Heart right ventricle (tissue), 16 donors: ENCODE results near the gene FRMD4B. TPM values are rescaled to one million over a fixed set of nuclear protein-coding genes. Genes with fewer than 3 reads are reported as not detected.

ENCODE experiments used
- ATAC-seq, 8 donors: fragments of 200-7000 bp; cut with Tn5 transposase; one replicate each; pipeline ENCODE4 v1.9.1; 2020; ENCODE audit warnings: mild to moderate bottlenecking in 8 of 8, moderate library complexity in 8 of 8, moderate number of reproducible peaks in 1 of 8
- DNase-seq, 2 donors: peaks; one replicate each; pipeline ENCODE4 v3.0.0-alpha.2; 2020
- H3K27ac ChIP-seq, 10 donors: fragments of 200-600 bp; sonication (generic) in 2 of 10; one replicate each; pipeline versions ENCODE4 v1.5.0 to v1.8.0; 2020 to 2022; ENCODE audit warnings: mild to moderate bottlenecking in 3 of 10
- H3K27me3 ChIP-seq, 7 donors: fragments of 200-600 bp; one replicate each; pipeline ENCODE4 v1.8.0; 2021 to 2022; ENCODE audit warnings: mild to moderate bottlenecking in 2 of 7
- H3K36me3 ChIP-seq, 9 donors: fragments of 200-600 bp; sonication (generic) in 1 of 9; one replicate each; pipeline versions ENCODE4 v1.5.0 to v1.8.0; 2020 to 2022; ENCODE audit warnings: mild to moderate bottlenecking in 2 of 9
- H3K4me1 ChIP-seq, 9 donors: fragments of 200-600 bp; sonication (generic) in 1 of 9; one replicate each; pipeline versions ENCODE4 v1.5.0 to v1.8.0; 2020 to 2022; ENCODE audit warnings: mild to moderate bottlenecking in 4 of 9
- H3K4me3 ChIP-seq, 10 donors: fragments of 200-600 bp; sonication (generic) in 2 of 10; one replicate each; pipeline versions ENCODE4 v1.5.0 to v1.8.0; 2020 to 2022; ENCODE audit warnings: mild to moderate bottlenecking in 7 of 10, moderate library complexity in 2 of 10
- H3K9me3 ChIP-seq, 11 donors: fragments of 200-600 bp in 10 of 11; sonication (generic) in 2 of 11; one replicate each; pipeline versions ENCODE4 v1.5.0 to v1.8.0; 2013 to 2022; ENCODE audit warnings: mild to moderate bottlenecking in 2 of 11, control low read depth in 1 of 11, moderate library complexity in 1 of 11
- whole genome bisulfite sequencing, 2 donors: extraction: QIAGEN DNeasy Blood & Tissue Kit; methylation state at CpG; one replicate each; pipeline ENCODE4 v1.1.7; 2013; ENCODE audit warnings: inconsistent platforms in 1 of 2; 5-methylcytosine and 5-hydroxymethylcytosine counted together
- intact Hi-C, 10 donors: fragments of 100-400 bp; cut with DNase I; formaldehyde crosslinking; loops; one replicate each; pipeline versions ENCODE4 v1.11.1 to v1.14.2; 2022
- polyA plus RNA-seq, 2 donors: library from polyadenylated mRNA; stranded (reverse); fragments of 200-250 nt; gene quantifications; one replicate each; pipeline ENCODE4 v1.2.3, GENCODE V29; 2013
- total RNA-seq, 10 donors: library from RNA; stranded (reverse); fragmentation: NEBNext Ultra II Directional in 3 of 10; extraction: Animal tissue kit (Norgen Biotek cat#: 25700) in 3 of 10; gene quantifications; one replicate each; pipeline versions ENCODE4 v1.2.1 to v1.2.4, GENCODE V29; 2021 to 2023
- TF ChIP-seq, protein P1 (sequence below), 9 donors: fragments of 200-600 bp; sonication (generic) in 2 of 9; IDR thresholded peaks; one replicate each; pipeline versions ENCODE4 v1.5.0 to v1.8.0; 2021 to 2022; ENCODE audit warnings: antibody characterized with exemption in 9 of 9, mild to moderate bottlenecking in 5 of 9, moderate library complexity in 1 of 9
- donor health status: Arrhythmogenic right ventricular cardiomyopathy.
- donor health status: ischemic (EF 13 %, LVEDD 7.1; RV severe dilation, severe dysfunction).
- donor health status: healthy with polysubstance abuse.
- donor health status: DM: no; HTN: yes; CAD: no.
- donor health status: DM: no; HTN: no; CAD: no.
- donor health status: ischemic (EF 25% LVEDD 6.9; RV normal size, moderate dysfunction).
- donor health status: ischemic (EF 25% LVEDD 5.7; RV mildly dilated, moderate dysfunction).
- donor health status: healthy.
- donor health status: DM: yes; HTN: yes; CAD: no.
- donor health status: Ischemic cardiomyopathy.
- donor health status: ischemic (EF 35%, LVEDD 5.7; RV mildly dilated, moderate dysfunction).
- donor health status: nonischemic (EF 11% LVEDD 7.7; RV severe dilation, severe dysfunction).
- donor health status: DM: yes; HTN: yes; CAD: no.
- donor health status: PGD.
- donor health status: ischemic (EF 29% LVEDD 5.4; RV normal size, mild dysfunction).
- donor health status: nonischemic (EF 23%, LVEDD 6.1; RV moderate dilation, normal function).

Gene FRMD4B
- total and polyA plus RNA-seq, 12 donors: 4.1 to 31.0 (median 16.7) TPM

DNA sequence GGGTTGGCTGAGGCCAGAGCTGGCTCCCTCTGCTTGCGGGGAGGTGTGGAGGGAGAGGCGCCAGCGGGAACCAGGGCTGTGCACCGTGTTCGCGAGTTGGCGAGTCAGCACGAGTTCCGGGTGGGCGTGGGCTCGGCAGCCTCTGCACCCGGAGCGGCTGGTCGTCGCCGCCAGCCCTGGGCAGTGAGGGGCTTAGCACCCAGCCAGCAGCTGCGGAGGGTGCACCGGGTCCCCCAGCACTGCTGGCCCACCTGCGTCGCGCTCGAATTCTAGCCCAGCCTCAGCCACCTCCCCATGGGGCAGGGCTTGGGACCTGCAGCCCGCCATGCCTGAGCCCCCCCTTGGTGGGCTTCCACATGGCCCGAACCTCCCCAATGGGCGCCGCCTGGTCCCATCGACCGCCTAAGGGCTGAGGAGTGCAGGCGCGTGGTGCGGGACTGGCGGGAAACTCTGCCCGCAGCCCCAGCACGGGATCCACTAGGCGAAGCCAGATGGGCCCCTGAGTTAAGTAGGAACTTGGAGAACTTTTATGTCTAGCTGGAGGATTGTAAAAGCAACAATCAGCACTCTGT is 125.6 kb downstream of the FRMD4B start:
- WGBS, 2 donors: 93 to 95% methylated on average over 35 of the region's 35 CpGs
- Histone ChIP-seq H3K27ac (no peak overlapping the region), H3K4me1 (no peaks in the 10 kb centered on the region), H3K9me3 (no peaks in the 10 kb centered on the region), H3K27me3 (no peaks in the 10 kb centered on the region), H3K4me3 (no peak overlapping the region), H3K36me3 (peaks cover 0 to 13% (median 0%) of the 10 kb centered on the region in 9 donors)
- DNase-seq (no peak), ATAC-seq (no peak)
- TF ChIP-seq, protein P1, sequence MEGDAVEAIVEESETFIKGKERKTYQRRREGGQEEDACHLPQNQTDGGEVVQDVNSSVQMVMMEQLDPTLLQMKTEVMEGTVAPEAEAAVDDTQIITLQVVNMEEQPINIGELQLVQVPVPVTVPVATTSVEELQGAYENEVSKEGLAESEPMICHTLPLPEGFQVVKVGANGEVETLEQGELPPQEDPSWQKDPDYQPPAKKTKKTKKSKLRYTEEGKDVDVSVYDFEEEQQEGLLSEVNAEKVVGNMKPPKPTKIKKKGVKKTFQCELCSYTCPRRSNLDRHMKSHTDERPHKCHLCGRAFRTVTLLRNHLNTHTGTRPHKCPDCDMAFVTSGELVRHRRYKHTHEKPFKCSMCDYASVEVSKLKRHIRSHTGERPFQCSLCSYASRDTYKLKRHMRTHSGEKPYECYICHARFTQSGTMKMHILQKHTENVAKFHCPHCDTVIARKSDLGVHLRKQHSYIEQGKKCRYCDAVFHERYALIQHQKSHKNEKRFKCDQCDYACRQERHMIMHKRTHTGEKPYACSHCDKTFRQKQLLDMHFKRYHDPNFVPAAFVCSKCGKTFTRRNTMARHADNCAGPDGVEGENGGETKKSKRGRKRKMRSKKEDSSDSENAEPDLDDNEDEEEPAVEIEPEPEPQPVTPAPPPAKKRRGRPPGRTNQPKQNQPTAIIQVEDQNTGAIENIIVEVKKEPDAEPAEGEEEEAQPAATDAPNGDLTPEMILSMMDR (IDR thresholded peaks at IDR 0.05): no peak
- intact Hi-C loops: loop anchor here in 1 of 10 donors (2.0 kb wide), 1 partner anchor 18 kb away; no protein-coding TSS in a partner anchor

DNA sequence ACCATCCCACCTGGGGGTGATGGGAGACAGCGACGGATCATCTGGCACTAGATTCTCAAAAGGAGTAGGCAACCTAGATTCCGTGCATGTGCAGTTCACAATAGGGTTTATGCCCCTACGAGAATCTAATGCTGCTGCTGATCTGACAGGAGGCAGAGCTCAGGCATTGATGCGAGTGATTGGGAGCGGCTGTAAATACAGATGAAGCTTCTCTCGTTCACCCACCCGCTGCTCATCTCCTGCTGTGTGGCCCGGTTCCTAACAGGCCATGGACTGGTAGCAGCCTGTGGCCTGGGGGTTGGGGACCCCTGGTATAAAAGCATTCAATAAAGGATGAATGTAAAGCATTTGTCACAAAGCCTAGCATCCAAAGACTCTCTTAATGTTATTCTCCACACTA is 126.8 kb downstream of the FRMD4B start:
- H3K27ac ChIP-seq: no peak overlapping the region
- 97% methylated on average over 9 of the region's 9 CpGs for WGBS, 2 donors
- ATAC-seq: no peak
- no peaks in the 10 kb centered on the region for H3K27me3 ChIP-seq
- no peaks in the 10 kb centered on the region for H3K4me1 ChIP-seq
- intact Hi-C loops: no loop called here
- TF ChIP-seq, protein P1 (IDR thresholded peaks at IDR 0.05): no peak
- no peaks in the 10 kb centered on the region for H3K9me3 ChIP-seq
- H3K4me3 ChIP-seq: no peak overlapping the region
- H3K36me3 ChIP-seq: peaks cover 0 to 13% (median 0%) of the 10 kb centered on the region in 9 donors
- no peak for DNase-seq

DNA sequence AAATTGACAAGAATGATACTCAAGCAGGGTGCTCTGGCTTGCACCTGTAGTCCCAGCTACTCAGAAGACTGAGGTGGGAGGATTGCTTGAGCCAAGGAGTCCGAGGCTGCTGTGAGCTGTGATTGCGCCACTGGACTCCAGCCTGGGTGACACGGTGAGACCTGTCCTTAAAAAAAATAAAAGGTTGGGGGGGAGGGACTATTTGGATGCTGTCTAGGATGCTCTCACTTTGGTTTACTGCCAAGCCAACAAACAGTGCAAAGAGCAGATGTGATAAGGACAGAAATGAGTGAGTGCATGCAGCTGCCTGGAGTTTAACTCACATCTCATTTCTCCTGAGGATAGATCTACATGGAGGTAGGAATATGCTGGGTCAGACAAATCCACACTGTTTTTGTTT is 130.0 kb downstream of the FRMD4B start:
- H3K36me3 ChIP-seq: peaks cover 0 to 13% (median 0%) of the 10 kb centered on the region in 9 donors
- DNase-seq (no peak), ATAC-seq (peak in 2 of 8 donors; percentile 26 to 47)
- H3K27me3 ChIP-seq: no peaks in the 10 kb centered on the region
- H3K4me1 ChIP-seq: no peaks in the 10 kb centered on the region
- 57 to 65% methylated on average over 3 of the region's 3 CpGs for WGBS, 2 donors
- H3K9me3 ChIP-seq: no peaks in the 10 kb centered on the region
- TF ChIP-seq, protein P1 (IDR thresholded peaks at IDR 0.05): no peak
- H3K4me3 ChIP-seq: no peak overlapping the region
- intact Hi-C loops: no loop called here
- no peak overlapping the region for H3K27ac ChIP-seq

DNA sequence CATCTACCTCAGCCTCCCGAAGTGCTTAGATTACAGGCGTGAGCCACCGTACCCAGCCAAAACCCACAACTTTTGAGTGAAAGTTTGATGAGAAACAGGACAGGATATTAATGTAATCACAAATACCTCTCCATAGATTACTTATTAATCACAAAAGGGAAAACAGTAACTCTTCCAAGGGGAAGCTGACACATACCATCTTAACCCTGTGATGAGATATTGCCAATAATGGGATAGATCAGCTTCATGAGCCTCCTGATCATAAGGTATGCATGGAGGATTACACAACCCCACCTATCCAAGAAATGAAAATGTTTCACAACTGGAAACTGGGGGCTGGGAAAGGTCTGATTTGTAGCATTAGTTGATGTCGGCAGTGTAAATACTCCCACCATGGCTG is 131.5 kb downstream of the FRMD4B start:
- H3K4me1 ChIP-seq: peaks cover 0 to 5% (median 0%) of the 10 kb centered on the region in 9 donors
- H3K27ac ChIP-seq: no peak overlapping the region
- H3K27me3 ChIP-seq: no peaks in the 10 kb centered on the region
- DNase-seq (no peak), ATAC-seq (no peak)
- H3K4me3 ChIP-seq: no peak overlapping the region
- intact Hi-C loops: no loop called here
- H3K9me3 ChIP-seq: no peaks in the 10 kb centered on the region
- WGBS, 2 donors: 93 to 98% methylated on average over 4 of the region's 4 CpGs
- peaks cover 0 to 4% (median 0%) of the 10 kb centered on the region in 9 donors for H3K36me3 ChIP-seq
- TF ChIP-seq, protein P1 (IDR thresholded peaks at IDR 0.05): no peak
